Ovary (tissue), 9 donors: ENCODE measurements around the gene FLNB. TPM values are rescaled to one million over a fixed set of nuclear protein-coding genes. Genes with fewer than 3 reads are reported as not detected.

ENCODE experiments used
- DNase-seq, 5 donors: peaks; one replicate each; pipeline ENCODE4 v3.0.0-alpha.2; 2019 to 2020
- H3K27ac ChIP-seq, 2 donors: fragments of 200-600 bp; one replicate each; pipeline versions ENCODE4 v1.5.1 to v1.8.0; 2019 to 2022
- H3K27me3 ChIP-seq: fragments of 200-600 bp; one replicate; pipeline ENCODE4 v1.8.0; 2022
- H3K36me3 ChIP-seq: fragments of 200-600 bp; sonication (generic); one replicate; pipeline ENCODE4 v1.5.1; 2019
- H3K4me1 ChIP-seq: one replicate; pipeline ENCODE4 v1.8.1; 2013; ENCODE audit warnings: mild to moderate bottlenecking, moderate library complexity; ENCODE audit not compliant: insufficient read depth
- H3K4me3 ChIP-seq: fragments of 200-600 bp; sonication (generic); one replicate; pipeline ENCODE4 v1.5.1; 2017
- H3K9me3 ChIP-seq, 2 donors: fragments of 200-600 bp in 1 of 2; sonication (generic) in 1 of 2; one replicate each; pipeline versions ENCODE4 v1.5.1 to v1.8.1; 2013 to 2019; ENCODE audit warnings: mild to moderate bottlenecking in 1 of 2, moderate library complexity in 1 of 2
- EP300 ChIP-seq: sonication (generic); formaldehyde crosslinking; IDR thresholded peaks from one replicate; pipeline ENCODE4 v1.6.1; 2017; ENCODE audit warnings: antibody characterized with exemption
- POLR2A ChIP-seq: fragments of 450-650 bp; IDR thresholded peaks from one replicate; pipeline ENCODE4 v1.6.1; 2017; ENCODE audit warnings: antibody characterized with exemption, mild to moderate bottlenecking, moderate library complexity
- WGBS, 3 donors: extraction: QIAGEN DNeasy Blood & Tissue Kit in 1 of 3; methylation state at CpG; one replicate each; pipeline versions ENCODE4 v1.1.5 to v1.1.7; 2013 to 2017; 5-methylcytosine and 5-hydroxymethylcytosine counted together
- intact Hi-C, 4 donors: fragments of 100-400 bp; cut with DNase I; formaldehyde crosslinking; loops; one replicate each; pipeline versions ENCODE4 v1.11.0 to v1.15.1; 2022 to 2023
- polyA plus RNA-seq, 2 donors: library from polyadenylated mRNA; stranded (reverse); fragments of 200-250 nt in 1 of 2; fragments of 350-450 nt in 1 of 2; fragmentation: Illumina TruSeq in 1 of 2; extraction: RNeasy Lipid Tissue Mini Kit (QIAGEN cat#74804) in 1 of 2; gene quantifications; one replicate each; pipeline ENCODE4 v1.2.3, GENCODE V29; 2013 to 2014
- total RNA-seq, 7 donors: library from RNA; depleted of rRNA in 2 of 7; stranded (reverse); fragments of >200 nt in 2 of 7; fragmentation: NEBNext Ultra II Directional in 3 of 7; extraction: Animal tissue kit (Norgen Biotek cat#: 25700) in 3 of 7; gene quantifications; one replicate each; pipeline versions ENCODE4 v1.1.0 to v1.2.4, GENCODE V29; 2016 to 2023
- TF ChIP-seq, protein P1 (sequence below), 3 donors: fragments of 450-650 bp in 2 of 3; fragments of 200-600 bp in 1 of 3; IDR thresholded peaks; one replicate each; pipeline versions ENCODE4 v1.5.1 to v1.8.0; 2016 to 2022; ENCODE audit warnings: antibody characterized with exemption in 3 of 3, mild to moderate bottlenecking in 1 of 3
- donor health status: DM: no; HTN: no; CAD: no; lungs with moderate emphysema.
- donor health status: DM: no; HTN: no; CAD: no.
- donor health status: Bipolar disorder and iron deficiency.
- donor health status: DM: yes; HTN: yes; CAD: no.
- donor health status: DM: no; HTN: no; CAD: no.
- donor health status: DM: yes; HTN: yes; CAD: no.

FLNB gene
- total and polyA plus RNA-seq, 9 donors: 51.9 to 190 (median 126) TPM

DNA sequence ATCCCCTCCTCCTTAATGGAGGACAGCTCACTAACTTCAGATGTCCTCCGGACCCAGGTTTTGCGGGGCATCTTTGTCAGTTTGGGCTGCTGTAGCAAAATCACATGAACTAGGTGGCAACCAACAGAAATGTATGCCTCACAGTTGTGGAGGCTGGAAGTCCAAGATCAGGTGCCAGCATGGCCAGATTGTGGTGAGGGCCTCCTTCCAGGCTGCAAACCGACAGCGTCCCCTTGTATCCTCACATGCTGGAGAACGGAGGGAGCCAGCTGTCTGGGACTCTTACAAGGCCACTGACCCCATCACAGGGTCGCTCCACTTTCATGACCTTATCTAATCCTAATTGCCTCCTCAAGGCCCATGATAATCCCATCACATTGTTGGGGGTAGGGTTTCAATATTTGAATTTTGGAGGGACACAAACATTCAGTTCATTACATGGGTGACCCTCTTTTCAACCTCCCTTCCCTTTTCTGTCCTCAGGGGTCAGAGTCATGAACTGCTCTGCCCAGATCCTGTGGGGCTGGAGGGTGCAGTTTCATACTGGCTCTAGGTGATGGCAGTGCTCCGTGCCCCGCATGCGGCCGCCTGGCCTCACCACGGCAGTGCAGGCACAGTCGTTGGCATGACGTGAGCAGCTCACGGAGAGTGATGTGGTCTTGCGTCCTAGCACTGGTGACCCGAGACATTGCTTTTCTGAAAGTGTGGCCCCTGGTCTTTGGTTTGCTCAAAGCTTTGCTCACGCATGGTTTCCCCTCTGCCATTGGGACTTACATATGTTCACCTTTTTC, 144.2 kb downstream of the FLNB start:
- TF ChIP-seq EP300: no peak
- TF ChIP-seq, protein P1, sequence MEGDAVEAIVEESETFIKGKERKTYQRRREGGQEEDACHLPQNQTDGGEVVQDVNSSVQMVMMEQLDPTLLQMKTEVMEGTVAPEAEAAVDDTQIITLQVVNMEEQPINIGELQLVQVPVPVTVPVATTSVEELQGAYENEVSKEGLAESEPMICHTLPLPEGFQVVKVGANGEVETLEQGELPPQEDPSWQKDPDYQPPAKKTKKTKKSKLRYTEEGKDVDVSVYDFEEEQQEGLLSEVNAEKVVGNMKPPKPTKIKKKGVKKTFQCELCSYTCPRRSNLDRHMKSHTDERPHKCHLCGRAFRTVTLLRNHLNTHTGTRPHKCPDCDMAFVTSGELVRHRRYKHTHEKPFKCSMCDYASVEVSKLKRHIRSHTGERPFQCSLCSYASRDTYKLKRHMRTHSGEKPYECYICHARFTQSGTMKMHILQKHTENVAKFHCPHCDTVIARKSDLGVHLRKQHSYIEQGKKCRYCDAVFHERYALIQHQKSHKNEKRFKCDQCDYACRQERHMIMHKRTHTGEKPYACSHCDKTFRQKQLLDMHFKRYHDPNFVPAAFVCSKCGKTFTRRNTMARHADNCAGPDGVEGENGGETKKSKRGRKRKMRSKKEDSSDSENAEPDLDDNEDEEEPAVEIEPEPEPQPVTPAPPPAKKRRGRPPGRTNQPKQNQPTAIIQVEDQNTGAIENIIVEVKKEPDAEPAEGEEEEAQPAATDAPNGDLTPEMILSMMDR (IDR thresholded peaks at IDR 0.05): no peak
- no peak for TF ChIP-seq POLR2A
- DNase-seq: no peak
- H3K36me3 ChIP-seq: no peaks in the 10 kb centered on the region
- no peak overlapping the region for H3K4me3 ChIP-seq
- no peak overlapping the region for H3K27ac ChIP-seq
- intact Hi-C loops: no loop called here
- H3K4me1 ChIP-seq: no peaks in the 10 kb centered on the region
- no peaks in the 10 kb centered on the region for H3K9me3 ChIP-seq
- WGBS, 3 donors: 94 to 96% (median 96%) methylated on average over 17 of the region's 17 CpGs
- H3K27me3 ChIP-seq: no peaks in the 10 kb centered on the region

DNA sequence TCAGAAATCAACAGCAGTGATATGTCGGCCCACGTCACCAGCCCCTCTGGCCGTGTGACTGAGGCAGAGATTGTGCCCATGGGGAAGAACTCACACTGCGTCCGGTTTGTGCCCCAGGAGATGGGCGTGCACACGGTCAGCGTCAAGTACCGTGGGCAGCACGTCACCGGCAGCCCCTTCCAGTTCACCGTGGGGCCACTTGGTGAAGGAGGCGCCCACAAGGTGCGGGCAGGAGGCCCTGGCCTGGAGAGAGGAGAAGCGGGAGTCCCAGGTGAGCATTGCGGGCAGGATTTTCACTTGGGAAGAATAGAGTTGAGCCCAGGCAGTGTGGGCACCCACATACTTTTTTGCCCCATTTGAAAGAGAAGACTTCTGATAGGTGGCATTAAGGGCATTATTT, 145.1 kb downstream of the FLNB start:
- intact Hi-C loops: no loop called here
- no peaks in the 10 kb centered on the region for H3K4me1 ChIP-seq
- no peak overlapping the region for H3K4me3 ChIP-seq
- no peaks in the 10 kb centered on the region for H3K9me3 ChIP-seq
- no peak overlapping the region for H3K27ac ChIP-seq
- TF ChIP-seq POLR2A (no peak), EP300 (no peak)
- TF ChIP-seq, protein P1 (IDR thresholded peaks at IDR 0.05): no peak
- H3K36me3 ChIP-seq: no peaks in the 10 kb centered on the region
- H3K27me3 ChIP-seq: no peaks in the 10 kb centered on the region
- DNase-seq: no peak
- whole genome bisulfite sequencing, 3 donors: 95 to 100% (median 96%) methylated on average over 16 of the region's 16 CpGs

DNA sequence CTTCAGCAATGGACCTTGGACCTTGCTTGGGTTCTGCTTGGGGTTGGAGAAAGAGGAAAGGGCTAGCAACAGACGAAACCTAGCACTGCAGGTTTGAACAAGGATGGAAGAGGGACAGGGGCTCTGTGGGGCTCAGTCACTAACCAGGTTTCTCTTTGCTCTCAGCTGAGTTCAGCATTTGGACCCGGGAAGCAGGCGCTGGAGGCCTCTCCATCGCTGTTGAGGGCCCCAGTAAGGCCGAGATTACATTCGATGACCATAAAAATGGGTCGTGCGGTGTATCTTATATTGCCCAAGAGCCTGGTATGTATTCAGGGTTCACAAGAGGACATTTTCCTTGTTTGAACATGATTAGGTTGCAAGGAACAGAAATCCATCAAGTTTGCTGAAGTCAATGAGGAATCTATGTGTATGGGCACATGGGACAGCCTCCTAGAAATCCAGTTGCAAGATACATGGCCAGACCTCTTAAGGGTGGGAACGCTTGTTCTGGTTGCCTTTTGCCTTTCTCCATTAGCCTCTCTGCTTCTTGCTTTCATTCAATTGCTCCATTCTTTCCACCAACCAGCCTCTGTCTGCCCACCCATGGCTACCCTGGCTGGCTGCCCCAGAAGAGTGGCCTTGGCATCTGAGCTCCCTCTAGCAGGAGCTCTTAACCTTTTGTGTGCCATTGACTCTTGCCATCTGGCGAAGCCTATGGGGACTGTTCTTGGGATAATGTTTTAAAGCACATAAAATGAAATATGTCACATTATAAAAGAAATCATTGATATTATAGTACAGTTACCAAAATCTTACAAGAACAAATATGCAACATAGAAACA, 146.6 kb downstream of the FLNB start:
- intact Hi-C loops: no loop called here
- no peak for DNase-seq
- no peaks in the 10 kb centered on the region for H3K27me3 ChIP-seq
- no peaks in the 10 kb centered on the region for H3K36me3 ChIP-seq
- no peaks in the 10 kb centered on the region for H3K9me3 ChIP-seq
- H3K27ac ChIP-seq: no peak overlapping the region
- no peak overlapping the region for H3K4me3 ChIP-seq
- peaks cover 2% of the 10 kb centered on the region for H3K4me1 ChIP-seq
- no peak for TF ChIP-seq EP300
- no peak for TF ChIP-seq POLR2A
- TF ChIP-seq, protein P1 (IDR thresholded peaks at IDR 0.05): no peak
- WGBS, 3 donors: 92 to 96% (median 94%) methylated on average over 10 of the region's 10 CpGs

DNA sequence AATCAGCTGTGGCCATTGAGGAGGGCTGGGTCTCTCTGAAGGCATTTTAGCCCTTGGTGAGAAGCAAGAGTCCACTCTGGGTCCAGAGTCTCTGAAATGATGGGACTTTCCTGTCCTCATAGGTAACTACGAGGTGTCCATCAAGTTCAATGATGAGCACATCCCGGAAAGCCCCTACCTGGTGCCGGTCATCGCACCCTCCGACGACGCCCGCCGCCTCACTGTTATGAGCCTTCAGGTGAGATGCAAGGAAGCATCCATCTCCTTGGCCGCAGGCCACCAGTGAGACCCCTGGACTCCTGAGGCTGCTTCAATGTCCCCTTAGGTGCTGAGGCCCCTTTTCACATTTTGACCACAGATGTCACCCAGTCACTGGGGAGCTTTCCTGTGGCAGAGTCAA, 147.6 kb downstream of the FLNB start:
- H3K27me3 ChIP-seq: no peaks in the 10 kb centered on the region
- DNase-seq: no peak
- no peak overlapping the region for H3K4me3 ChIP-seq
- no peak overlapping the region for H3K27ac ChIP-seq
- intact Hi-C loops: no loop called here
- 97 to 100% (median 99%) methylated on average over 10 of the region's 10 CpGs for WGBS, 3 donors
- H3K4me1 ChIP-seq: peaks cover 2% of the 10 kb centered on the region
- no peaks in the 10 kb centered on the region for H3K9me3 ChIP-seq
- H3K36me3 ChIP-seq: no peaks in the 10 kb centered on the region
- no peak for TF ChIP-seq POLR2A
- TF ChIP-seq, protein P1 (IDR thresholded peaks at IDR 0.05): no peak
- TF ChIP-seq EP300: no peak
